Embryonic facial prominence (tissue), 1 donor: Measurements from ENCODE around the gene CD247.

ENCODE experiments used
- DNase-seq: peaks from one replicate; pipeline ENCODE4 v3.0.0-alpha.2; 2016; ENCODE audit errors: extremely low spot score

The CD247 gene

GRCh38 chr1:167440345-167440744 is 78.0 kb downstream of the CD247 start:
- DNase-seq, result no peak

GRCh38 chr1:167439301-167439988 is 78.9 kb downstream of the CD247 start:
- DNase-seq, result no peak

GRCh38 chr1:167438171-167439138 is 79.9 kb downstream of the CD247 start:
- no peak for DNase-seq

GRCh38 chr1:167435484-167435883 is 82.8 kb downstream of the CD247 start:
- DNase-seq, result no peak

GRCh38 chr1:167434306-167434705 is 84.0 kb downstream of the CD247 start:
- no peak for DNase-seq

GRCh38 chr1:167433884-167434283 is 84.4 kb downstream of the CD247 start:
- DNase-seq, result no peak

GRCh38 chr1:167432780-167433179 is 85.5 kb downstream of the CD247 start:
- DNase-seq, result no peak

GRCh38 chr1:167431909-167432650 is 86.2 kb downstream of the CD247 start:
- no peak for DNase-seq

- no peak for DNase-seq
Observed at GRCh38 chr1:167431261-167431908, 86.9 kb downstream of the CD247 start.

- no peak for DNase-seq
Observed at GRCh38 chr1:167430849-167431242, 87.5 kb downstream of the CD247 start.

GRCh38 chr1:167430134-167430848 is 88.0 kb downstream of the CD247 start:
- no peak for DNase-seq

GRCh38 chr1:167429612-167430011 is 88.7 kb downstream of the CD247 start:
- DNase-seq, result no peak

- DNase-seq, result no peak
Observed at GRCh38 chr1:167428395-167428794, 89.9 kb downstream of the CD247 start.

- no peak for DNase-seq
Observed at GRCh38 chr1:167427848-167428247, 90.5 kb downstream of the CD247 start.

GRCh38 chr1:167426716-167427115 is 91.6 kb downstream of the CD247 start:
- DNase-seq, result no peak

GRCh38 chr1:167425482-167425881 is 92.8 kb downstream of the CD247 start:
- DNase-seq, result no peak

GRCh38 chr1:167423684-167424619 is 94.4 kb downstream of the CD247 start:
- no peak for DNase-seq

- DNase-seq, result no peak
Observed at GRCh38 chr1:167420510-167420909, 97.8 kb downstream of the CD247 start.

GRCh38 chr1:167419245-167419644 is 99.1 kb downstream of the CD247 start:
- no peak for DNase-seq

GRCh38 chr1:167418391-167418790 is 99.9 kb downstream of the CD247 start:
- no peak for DNase-seq
